Heart left ventricle (tissue), 11 donors: ENCODE measurements around the gene LYSMD4. TPM values are rescaled to one million over a fixed set of nuclear protein-coding genes. Genes with fewer than 3 reads are reported as not detected.

Experiments used
- polyA plus RNA-seq, 2 donors: library from polyadenylated mRNA; stranded (reverse); fragments of 200-250 nt; gene quantifications; one replicate each; pipeline ENCODE4 v1.2.3, GENCODE V29; 2013
- total RNA-seq, 9 donors: library from RNA; depleted of rRNA in 2 of 9; stranded (reverse); fragments of >200 nt in 2 of 9; fragmentation: NEBNext Ultra II Directional in 3 of 9; extraction: Animal tissue kit (Norgen Biotek cat#: 25700) in 3 of 9; gene quantifications; one replicate each; pipeline versions ENCODE4 v1.1.0 to v1.2.4, GENCODE V29; 2016 to 2023
- donor health status: ischemic (EF 13 %, LVEDD 7.1; RV severe dilation, severe dysfunction).
- donor health status: healthy with polysubstance abuse.
- donor health status: DM: no; HTN: yes; CAD: no.
- donor health status: DM: no; HTN: no; CAD: no.
- donor health status: ischemic (EF 25% LVEDD 5.7; RV mildly dilated, moderate dysfunction).
- donor health status: healthy.
- donor health status: DM: yes; HTN: yes; CAD: no.
- donor health status: PGD.
- donor health status: nonischemic (EF 23%, LVEDD 6.1; RV moderate dilation, normal function).

Gene LYSMD4
- total and polyA plus RNA-seq, 11 donors = 8.3 to 12.8 (median 10.1) TPM

Other genes starting within 250 kb of the LYSMD4 start
- 100 to 1,000 TPM; 131 to 192 (median 160) TPM for gene MEF2A, start 167.5 kb downstream of the LYSMD4 start, total RNA-seq
- gene MEF2A, start 167.5 kb downstream of the LYSMD4 start, polyA plus RNA-seq = 10 to 100 TPM; 53.4 to 54.2 TPM